A549 (cell line): ENCODE results near the gene MADD. TPM values are rescaled to one million over a fixed set of nuclear protein-coding genes. Genes with fewer than 3 reads are reported as not detected.
A peak's percentile ranks its signal among the peaks of the same experiment; 100 is the strongest.

ENCODE experiments used
- ATAC-seq, 2 experiments: fragments of 200-7000 bp in 1 of 2; fragments of >200 bp in 1 of 2; cut with Nextera tagmentation in 1 of 2; cut with Tn5 transposase in 1 of 2; 3 replicates each; pipeline versions ENCODE4 v1.8.0 to v1.9.1; 2018 to 2020; ENCODE audit warnings: mild to moderate bottlenecking in 1 of 2, moderate library complexity in 1 of 2
- CTCF ChIA-PET: fragments of 300-600 bp; sonication (Branson Sonifier 250); formaldehyde crosslinking; extraction: SDS; loops from one replicate; lab custom pipeline; 2021; ENCODE audit warnings: antibody characterized with exemption, inconsistent platforms; lab: Yijun Ruan, JAX
- POLR2A ChIA-PET: fragments of 350-600 bp; formaldehyde crosslinking; extraction: SDS; loops from one replicate; lab custom pipeline; 2021; ENCODE audit warnings: antibody characterized with exemption, inconsistent platforms; lab: Yijun Ruan, JAX
- DNase-seq, 2 experiments: peaks; one replicate each; pipeline versions ENCODE4 v3.0.0 to v3.0.0-alpha.2; 2011 to 2016; ENCODE audit warnings: low read depth in 1 of 2, low spot score in 1 of 2
- FAIRE-seq: peaks from 2 replicates; lab custom pipeline; 2011; peaks lifted over from hg19 to GRCh38; lab: Jason Lieb, UNC
- H3K27ac ChIP-seq, 2 experiments: fragments of >200 bp; sonication (Bioruptor Twin); formaldehyde crosslinking; 3 replicates each; pipeline ENCODE4 v1.5.1; 2016 to 2017
- H3K4me1 ChIP-seq: fragments of >200 bp; sonication (Bioruptor Twin); formaldehyde crosslinking; 3 replicates; pipeline ENCODE4 v1.6.1; 2016
- H3K4me2 ChIP-seq: fragments of >200 bp; sonication (Bioruptor Twin); formaldehyde crosslinking; 3 replicates; pipeline ENCODE4 v1.6.1; 2016
- H3K4me3 ChIP-seq: fragments of >200 bp; sonication (Bioruptor Twin); formaldehyde crosslinking; 3 replicates; pipeline ENCODE4 v1.5.1; 2016
- H3K9me3 ChIP-seq: fragments of >200 bp; sonication (Bioruptor Twin); formaldehyde crosslinking; 3 replicates; pipeline ENCODE4 v1.6.1; 2016
- CHD2 ChIP-seq: fragments of 150-350 bp; IDR thresholded peaks from 2 replicates; pipeline ENCODE4 v1.6.1; 2014; ENCODE audit warnings: low read length; ENCODE audit not compliant: partially characterized antibody
- EHF ChIP-seq: fragments of 250-450 bp; sonication (Bioruptor Pico); IDR thresholded peaks from 2 replicates; pipeline ENCODE4 v1.5.0; 2020; ENCODE audit warnings: mild to moderate bottlenecking
- FOXS1 ChIP-seq: fragments of 250-450 bp; sonication (Bioruptor Pico); IDR thresholded peaks from 2 replicates; pipeline ENCODE4 v1.5.0; 2020; ENCODE audit warnings: mild to moderate bottlenecking, moderate library complexity
- GATA3 ChIP-seq: IDR thresholded peaks from 2 replicates; pipeline ENCODE4 v1.6.1; 2012; ENCODE audit warnings: borderline replicate concordance
- HOXB5 ChIP-seq: fragments of 250-450 bp; sonication (Bioruptor Pico); IDR thresholded peaks from 2 replicates; pipeline ENCODE4 v1.5.0; 2020; ENCODE audit warnings: mild to moderate bottlenecking, moderate library complexity
- JUN ChIP-seq, 2 experiments: fragments of >200 bp; sonication (Bioruptor Twin); formaldehyde crosslinking; IDR thresholded peaks; 2 replicates in 1 of 2; 3 replicates in 1 of 2; pipeline ENCODE4 v1.6.1; 2016 to 2017
- JUNB ChIP-seq: fragments of >200 bp; sonication (Bioruptor Twin); formaldehyde crosslinking; IDR thresholded peaks from 2 replicates; pipeline ENCODE4 v1.6.1; 2016
- KDM1A ChIP-seq: fragments of 200-600 bp; sonication (generic); IDR thresholded peaks from 2 replicates; pipeline ENCODE4 v1.6.1; 2016; ENCODE audit warnings: low read depth, mild to moderate bottlenecking
- KDM5A ChIP-seq: fragments of 200-600 bp; sonication (generic); IDR thresholded peaks from 2 replicates; pipeline ENCODE4 v1.6.1; 2016; ENCODE audit warnings: antibody characterized with exemption, mild to moderate bottlenecking
- MAZ ChIP-seq: fragments of 150-350 bp; IDR thresholded peaks from 2 replicates; pipeline ENCODE4 v1.6.1; 2014; ENCODE audit warnings: antibody characterized with exemption, low read depth, low read length, borderline replicate concordance
- POLR2AphosphoS2 ChIP-seq: conservative IDR thresholded peaks from 2 replicates; pipeline ENCODE4 v1.6.1; 2012; ENCODE audit warnings: low read length, improper control_type of control experiment, inconsistent platforms
- SMC3 ChIP-seq: fragments of >200 bp; sonication (Bioruptor Twin); formaldehyde crosslinking; IDR thresholded peaks from 3 replicates; pipeline ENCODE4 v1.6.1; 2018; ENCODE audit warnings: inconsistent platforms
- SREBF2 ChIP-seq: fragments of 450-650 bp; IDR thresholded peaks from 2 replicates; pipeline ENCODE4 v1.6.1; 2014; ENCODE audit warnings: mild to moderate bottlenecking, moderate library complexity
- TP53 ChIP-seq: fragments of 250-450 bp; sonication (Bioruptor Pico); IDR thresholded peaks from 2 replicates; pipeline ENCODE4 v1.5.0; 2021; ENCODE audit warnings: mild to moderate bottlenecking, moderate library complexity
- ZNF302 ChIP-seq: fragments of 250-450 bp; sonication (Bioruptor Pico); IDR thresholded peaks from 2 replicates; pipeline ENCODE4 v1.9.0; 2021; ENCODE audit warnings: inconsistent platforms, mild to moderate bottlenecking, moderate library complexity
- ZSCAN20 ChIP-seq: fragments of 250-450 bp; sonication (Bioruptor Pico); IDR thresholded peaks from 2 replicates; pipeline ENCODE4 v1.8.0; 2022; ENCODE audit warnings: mild to moderate bottlenecking, moderate library complexity
- WGBS: methylation state at CpG from one replicate; pipeline ENCODE4 v1.1.6; 2017; ENCODE audit errors: missing lambda C conversion rate; 5-methylcytosine and 5-hydroxymethylcytosine counted together
- polyA plus RNA-seq, 4 experiments: library from polyadenylated mRNA; depleted of rRNA in 3 of 4; stranded (reverse); fragments of >200 nt; fragmentation: RNase III in 1 of 4; extraction: RNeasy Plus Mini Kit Qiagen cat#74134 plus additional on column Dnase treatment in 1 of 4; gene quantifications; 2 replicates in 3 of 4; 3 replicates in 1 of 4; pipeline ENCODE4 v1.2.3, GENCODE V29; 2011 to 2017
- TF ChIP-seq, protein P1 (sequence below): IDR thresholded peaks from 2 replicates; pipeline ENCODE4 v1.6.1; 2012; ENCODE audit warnings: low read depth, borderline replicate concordance
- TF ChIP-seq, protein P2 (sequence below): fragments of 150-350 bp; IDR thresholded peaks from 2 replicates; pipeline ENCODE4 v1.6.1; 2014; ENCODE audit warnings: low read depth, mild to moderate bottlenecking, low read length
- TF ChIP-seq, protein P3 (sequence below): fragments of >200 bp; sonication (Bioruptor Twin); formaldehyde crosslinking; IDR thresholded peaks from 3 replicates; pipeline ENCODE4 v1.6.1; 2016
- TF ChIP-seq, protein P4 (sequence below): fragments of 200-600 bp; sonication (generic); IDR thresholded peaks from 2 replicates; pipeline ENCODE4 v1.6.1; 2016; ENCODE audit warnings: antibody characterized with exemption, mild to moderate bottlenecking, moderate library complexity
- TF ChIP-seq, protein P5 (sequence below): fragments of 450-650 bp; IDR thresholded peaks from 2 replicates; pipeline ENCODE4 v1.6.1; 2014; ENCODE audit warnings: antibody characterized with exemption
- TF ChIP-seq, protein P6 (sequence below): IDR thresholded peaks from 2 replicates; pipeline ENCODE4 v1.6.1; 2012
- TF ChIP-seq, protein P7 (sequence below): fragments of >200 bp; sonication (Bioruptor Twin); formaldehyde crosslinking; IDR thresholded peaks from 3 replicates; pipeline ENCODE4 v1.5.1; 2016

The MADD gene
- polyA plus RNA-seq, 2 of the 4 experiments (the other 2 are of a cell fraction): 16.7 to 25.2 TPM

DNA sequence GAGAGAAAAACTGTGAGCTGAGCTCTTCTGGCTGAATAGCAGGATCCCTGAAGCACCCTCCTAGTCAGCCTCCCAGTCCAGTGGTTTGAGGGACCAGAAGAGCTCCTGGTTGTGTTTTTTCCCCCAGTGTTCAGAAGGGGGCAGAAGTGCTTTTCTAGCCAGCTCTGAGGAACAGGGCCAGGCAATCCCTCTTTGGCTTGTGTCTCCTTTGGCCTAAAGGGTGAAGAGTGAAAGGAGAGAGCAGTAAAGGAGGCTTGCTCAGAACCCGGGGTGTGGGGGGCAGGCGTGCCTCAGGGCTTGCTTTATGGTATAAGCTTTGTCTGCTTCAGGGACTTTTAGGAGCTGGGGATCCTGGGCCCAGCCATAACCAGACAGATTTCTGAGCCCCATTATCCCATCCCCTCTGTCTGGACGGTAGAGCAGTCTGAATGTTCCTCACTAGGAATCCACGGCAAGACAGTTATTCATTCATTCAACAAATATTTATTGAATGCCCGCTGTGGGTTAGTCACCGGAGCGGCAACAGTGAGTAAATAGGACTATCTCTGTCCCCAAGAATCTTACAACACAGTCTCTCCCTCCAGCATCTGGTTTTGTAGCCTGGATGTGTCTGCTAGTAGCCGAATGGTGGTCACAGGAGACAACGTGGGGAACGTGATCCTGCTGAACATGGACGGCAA, 35.8 kb upstream of the MADD start (continued):
- TF ChIP-seq, protein P1, sequence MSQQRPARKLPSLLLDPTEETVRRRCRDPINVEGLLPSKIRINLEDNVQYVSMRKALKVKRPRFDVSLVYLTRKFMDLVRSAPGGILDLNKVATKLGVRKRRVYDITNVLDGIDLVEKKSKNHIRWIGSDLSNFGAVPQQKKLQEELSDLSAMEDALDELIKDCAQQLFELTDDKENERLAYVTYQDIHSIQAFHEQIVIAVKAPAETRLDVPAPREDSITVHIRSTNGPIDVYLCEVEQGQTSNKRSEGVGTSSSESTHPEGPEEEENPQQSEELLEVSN: peak; percentile 36; the same call in 1 of the 2 replicates
- no peak for TF ChIP-seq MAZ
- no peak for TF ChIP-seq KDM5A
- TF ChIP-seq FOXS1 (CRISPR knock-in tag): no peak
- TF ChIP-seq GATA3: peak; percentile 81
- peak; percentile 68 for TF ChIP-seq SMC3
- TF ChIP-seq KDM1A: no peak
- TF ChIP-seq, protein P2, sequence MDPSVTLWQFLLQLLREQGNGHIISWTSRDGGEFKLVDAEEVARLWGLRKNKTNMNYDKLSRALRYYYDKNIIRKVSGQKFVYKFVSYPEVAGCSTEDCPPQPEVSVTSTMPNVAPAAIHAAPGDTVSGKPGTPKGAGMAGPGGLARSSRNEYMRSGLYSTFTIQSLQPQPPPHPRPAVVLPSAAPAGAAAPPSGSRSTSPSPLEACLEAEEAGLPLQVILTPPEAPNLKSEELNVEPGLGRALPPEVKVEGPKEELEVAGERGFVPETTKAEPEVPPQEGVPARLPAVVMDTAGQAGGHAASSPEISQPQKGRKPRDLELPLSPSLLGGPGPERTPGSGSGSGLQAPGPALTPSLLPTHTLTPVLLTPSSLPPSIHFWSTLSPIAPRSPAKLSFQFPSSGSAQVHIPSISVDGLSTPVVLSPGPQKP: no peak
- TF ChIP-seq, protein P3, sequence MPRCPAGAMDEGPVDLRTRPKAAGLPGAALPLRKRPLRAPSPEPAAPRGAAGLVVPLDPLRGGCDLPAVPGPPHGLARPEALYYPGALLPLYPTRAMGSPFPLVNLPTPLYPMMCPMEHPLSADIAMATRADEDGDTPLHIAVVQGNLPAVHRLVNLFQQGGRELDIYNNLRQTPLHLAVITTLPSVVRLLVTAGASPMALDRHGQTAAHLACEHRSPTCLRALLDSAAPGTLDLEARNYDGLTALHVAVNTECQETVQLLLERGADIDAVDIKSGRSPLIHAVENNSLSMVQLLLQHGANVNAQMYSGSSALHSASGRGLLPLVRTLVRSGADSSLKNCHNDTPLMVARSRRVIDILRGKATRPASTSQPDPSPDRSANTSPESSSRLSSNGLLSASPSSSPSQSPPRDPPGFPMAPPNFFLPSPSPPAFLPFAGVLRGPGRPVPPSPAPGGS: 0 out of 3 replicates have a peak, but pooled peaks have one; percentile 42
- TF ChIP-seq, protein P4, sequence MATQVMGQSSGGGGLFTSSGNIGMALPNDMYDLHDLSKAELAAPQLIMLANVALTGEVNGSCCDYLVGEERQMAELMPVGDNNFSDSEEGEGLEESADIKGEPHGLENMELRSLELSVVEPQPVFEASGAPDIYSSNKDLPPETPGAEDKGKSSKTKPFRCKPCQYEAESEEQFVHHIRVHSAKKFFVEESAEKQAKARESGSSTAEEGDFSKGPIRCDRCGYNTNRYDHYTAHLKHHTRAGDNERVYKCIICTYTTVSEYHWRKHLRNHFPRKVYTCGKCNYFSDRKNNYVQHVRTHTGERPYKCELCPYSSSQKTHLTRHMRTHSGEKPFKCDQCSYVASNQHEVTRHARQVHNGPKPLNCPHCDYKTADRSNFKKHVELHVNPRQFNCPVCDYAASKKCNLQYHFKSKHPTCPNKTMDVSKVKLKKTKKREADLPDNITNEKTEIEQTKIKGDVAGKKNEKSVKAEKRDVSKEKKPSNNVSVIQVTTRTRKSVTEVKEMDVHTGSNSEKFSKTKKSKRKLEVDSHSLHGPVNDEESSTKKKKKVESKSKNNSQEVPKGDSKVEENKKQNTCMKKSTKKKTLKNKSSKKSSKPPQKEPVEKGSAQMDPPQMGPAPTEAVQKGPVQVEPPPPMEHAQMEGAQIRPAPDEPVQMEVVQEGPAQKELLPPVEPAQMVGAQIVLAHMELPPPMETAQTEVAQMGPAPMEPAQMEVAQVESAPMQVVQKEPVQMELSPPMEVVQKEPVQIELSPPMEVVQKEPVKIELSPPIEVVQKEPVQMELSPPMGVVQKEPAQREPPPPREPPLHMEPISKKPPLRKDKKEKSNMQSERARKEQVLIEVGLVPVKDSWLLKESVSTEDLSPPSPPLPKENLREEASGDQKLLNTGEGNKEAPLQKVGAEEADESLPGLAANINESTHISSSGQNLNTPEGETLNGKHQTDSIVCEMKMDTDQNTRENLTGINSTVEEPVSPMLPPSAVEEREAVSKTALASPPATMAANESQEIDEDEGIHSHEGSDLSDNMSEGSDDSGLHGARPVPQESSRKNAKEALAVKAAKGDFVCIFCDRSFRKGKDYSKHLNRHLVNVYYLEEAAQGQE: no peak
- no peak for TF ChIP-seq ZSCAN20 (CRISPR knock-in tag)
- TF ChIP-seq, protein P5, sequence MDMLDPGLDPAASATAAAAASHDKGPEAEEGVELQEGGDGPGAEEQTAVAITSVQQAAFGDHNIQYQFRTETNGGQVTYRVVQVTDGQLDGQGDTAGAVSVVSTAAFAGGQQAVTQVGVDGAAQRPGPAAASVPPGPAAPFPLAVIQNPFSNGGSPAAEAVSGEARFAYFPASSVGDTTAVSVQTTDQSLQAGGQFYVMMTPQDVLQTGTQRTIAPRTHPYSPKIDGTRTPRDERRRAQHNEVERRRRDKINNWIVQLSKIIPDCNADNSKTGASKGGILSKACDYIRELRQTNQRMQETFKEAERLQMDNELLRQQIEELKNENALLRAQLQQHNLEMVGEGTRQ: no peak
- no peak for TF ChIP-seq ZNF302 (CRISPR knock-in tag)

DNA sequence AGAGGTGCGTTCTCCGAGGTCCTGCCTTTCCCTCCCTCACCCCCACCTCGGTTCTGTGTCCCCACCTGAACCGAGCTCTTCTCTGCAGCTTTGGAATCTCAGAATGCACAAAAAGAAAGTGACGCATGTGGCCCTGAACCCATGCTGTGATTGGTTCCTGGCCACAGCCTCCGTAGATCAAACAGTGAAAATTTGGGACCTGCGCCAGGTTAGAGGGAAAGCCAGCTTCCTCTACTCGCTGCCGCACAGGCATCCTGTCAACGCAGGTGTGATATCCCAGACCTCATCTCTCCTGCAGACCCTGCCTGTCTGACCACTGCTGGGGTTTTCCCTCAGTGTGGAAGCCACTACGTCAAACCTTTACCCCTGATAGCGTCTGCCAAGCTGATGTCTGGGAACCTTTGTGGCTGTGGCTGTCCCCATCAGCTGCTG, 35.2 kb upstream of the MADD start:
- no peak for FAIRE-seq
- peak overlapping the region; percentile 79 to 89 for H3K27ac ChIP-seq
- WGBS: 1% methylated on average over 12 of the region's 12 CpGs
- CTCF ChIA-PET: interaction anchor here (0.9 to 8.8 kb wide), 18 partner anchors 9 to 178 kb away, joined by 3 to 101 read pairs (median 8); partner anchors contain the start of genes ACP2, ARFGAP2, DDB2 and NR1H3
- peak; percentile 69 to 76 for ATAC-seq
- POLR2A ChIA-PET: interaction anchor here (0.6 to 3.6 kb wide), 9 partner anchors 8 to 426 kb away, joined by 3 to 50 read pairs (median 6); partner anchors contain the start of genes ACP2 and DDB2
- H3K4me2 ChIP-seq: peak overlapping the region; percentile 79
- peak overlapping the region; percentile 21 for H3K4me3 ChIP-seq
- no peaks in the 10 kb centered on the region for H3K9me3 ChIP-seq
- H3K4me1 ChIP-seq: peaks cover 46% of the 10 kb centered on the region
- peak in 1 of 2 experiments; percentile 33; a peak in 2 of 5 replicates for TF ChIP-seq JUN (IDR thresholded peaks at IDR 0.05)
- TF ChIP-seq GATA3: 0 out of 2 replicates have a peak, but pooled peaks have one; percentile 7
- TF ChIP-seq, protein P6, sequence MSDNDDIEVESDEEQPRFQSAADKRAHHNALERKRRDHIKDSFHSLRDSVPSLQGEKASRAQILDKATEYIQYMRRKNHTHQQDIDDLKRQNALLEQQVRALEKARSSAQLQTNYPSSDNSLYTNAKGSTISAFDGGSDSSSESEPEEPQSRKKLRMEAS: peak; percentile 61
- TF ChIP-seq, protein P7, sequence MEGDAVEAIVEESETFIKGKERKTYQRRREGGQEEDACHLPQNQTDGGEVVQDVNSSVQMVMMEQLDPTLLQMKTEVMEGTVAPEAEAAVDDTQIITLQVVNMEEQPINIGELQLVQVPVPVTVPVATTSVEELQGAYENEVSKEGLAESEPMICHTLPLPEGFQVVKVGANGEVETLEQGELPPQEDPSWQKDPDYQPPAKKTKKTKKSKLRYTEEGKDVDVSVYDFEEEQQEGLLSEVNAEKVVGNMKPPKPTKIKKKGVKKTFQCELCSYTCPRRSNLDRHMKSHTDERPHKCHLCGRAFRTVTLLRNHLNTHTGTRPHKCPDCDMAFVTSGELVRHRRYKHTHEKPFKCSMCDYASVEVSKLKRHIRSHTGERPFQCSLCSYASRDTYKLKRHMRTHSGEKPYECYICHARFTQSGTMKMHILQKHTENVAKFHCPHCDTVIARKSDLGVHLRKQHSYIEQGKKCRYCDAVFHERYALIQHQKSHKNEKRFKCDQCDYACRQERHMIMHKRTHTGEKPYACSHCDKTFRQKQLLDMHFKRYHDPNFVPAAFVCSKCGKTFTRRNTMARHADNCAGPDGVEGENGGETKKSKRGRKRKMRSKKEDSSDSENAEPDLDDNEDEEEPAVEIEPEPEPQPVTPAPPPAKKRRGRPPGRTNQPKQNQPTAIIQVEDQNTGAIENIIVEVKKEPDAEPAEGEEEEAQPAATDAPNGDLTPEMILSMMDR: no peak
- no peak for TF ChIP-seq POLR2AphosphoS2
- no peak for TF ChIP-seq SREBF2
- no peak for TF ChIP-seq JUNB
- TF ChIP-seq HOXB5: no peak
- no peak for TF ChIP-seq TP53 (CRISPR knock-in tag)
- TF ChIP-seq, protein P5: peak; percentile 54
- TF ChIP-seq CHD2: no peak
- TF ChIP-seq EHF: no peak
- peak in 1 of 2 experiments; percentile 84 for DNase-seq
